ENCODE measurements around the gene OGFR. TPM values are rescaled to one million over a fixed set of nuclear protein-coding genes. Genes with fewer than 3 reads are reported as not detected.

Gene OGFR
- total RNA-seq, 1 donor from 2014 or later: 54.3 TPM

GRCh38 chr20:62792182-62792939 lies 12.3 kb upstream of the OGFR start:
- H3K36me3 Mint-ChIP-seq (ENCODE audit: low read depth): peaks cover 1% of the 10 kb centered on the region

GRCh38 chr20:62792940-62793756 lies 11.5 kb upstream of the OGFR start:
- H3K36me3 Mint-ChIP-seq (ENCODE audit: low read depth): peaks cover 8% of the 10 kb centered on the region
- H3K27ac Mint-ChIP-seq: peak overlapping the region; percentile 78
- intact Hi-C loops (cut with micrococcal nuclease): loop anchor here (5.0 kb wide), 3 partner anchors 171 to 491 kb away; partner anchors contain the start of genes ADRM1 and CABLES2
- H3K27me3 Mint-ChIP-seq (ENCODE audit: low read depth): no peaks in the 10 kb centered on the region
- no peaks in the 10 kb centered on the region for H3K9me3 Mint-ChIP-seq
- H3K4me3 Mint-ChIP-seq (ENCODE audit: low read depth): peak overlapping the region; percentile 45
- no peak for DNase-seq (ENCODE audit: low spot score)
- peaks cover 28% of the 10 kb centered on the region for H3K4me1 Mint-ChIP-seq (ENCODE audit: low read depth)

More at GRCh38 chr20:62792182-62792939, 12.3 kb upstream of the OGFR start:
- H3K4me1 Mint-ChIP-seq (ENCODE audit: low read depth): peaks cover 29% of the 10 kb centered on the region
- intact Hi-C loops (cut with micrococcal nuclease): loop anchor here (5.0 kb wide), 3 partner anchors 170 to 490 kb away; partner anchors contain the start of genes ADRM1 and CABLES2
- H3K4me3 Mint-ChIP-seq (ENCODE audit: low read depth): no peak overlapping the region
- no peaks in the 10 kb centered on the region for H3K9me3 Mint-ChIP-seq
- DNase-seq (ENCODE audit: low spot score): no peak
- no peaks in the 10 kb centered on the region for H3K27me3 Mint-ChIP-seq (ENCODE audit: low read depth)
- H3K27ac Mint-ChIP-seq: peak overlapping the region; percentile 68

GRCh38 chr20:62793757-62794006 lies 11.0 kb upstream of the OGFR start:
- peak overlapping the region; percentile 78 for H3K27ac Mint-ChIP-seq
- H3K4me3 Mint-ChIP-seq (ENCODE audit: low read depth): peak overlapping the region; percentile 45
- H3K4me1 Mint-ChIP-seq (ENCODE audit: low read depth): peaks cover 28% of the 10 kb centered on the region
- no peaks in the 10 kb centered on the region for H3K9me3 Mint-ChIP-seq
- intact Hi-C loops (cut with micrococcal nuclease): loop anchor here (1.0 to 5.0 kb wide), 6 partner anchors 11 to 491 kb away; partner anchors contain the start of genes ADRM1, CABLES2, OGFR and SLCO4A1
- peaks cover 13% of the 10 kb centered on the region for H3K36me3 Mint-ChIP-seq (ENCODE audit: low read depth)
- no peaks in the 10 kb centered on the region for H3K27me3 Mint-ChIP-seq (ENCODE audit: low read depth)
- DNase-seq (ENCODE audit: low spot score): no peak

GRCh38 chr20:62794007-62794724 lies 10.5 kb upstream of the OGFR start:
- Mint-ChIP-seq H3K27ac (peak overlapping the region; percentile 94), H3K4me3 (ENCODE audit: low read depth) (peak overlapping the region; percentile 82), H3K36me3 (ENCODE audit: low read depth) (peaks cover 18% of the 10 kb centered on the region), H3K4me1 (ENCODE audit: low read depth) (peaks cover 28% of the 10 kb centered on the region), H3K27me3 (ENCODE audit: low read depth) (no peaks in the 10 kb centered on the region), H3K9me3 (no peaks in the 10 kb centered on the region)
- intact Hi-C loops (cut with micrococcal nuclease): loop anchor here (1.0 to 5.0 kb wide), 6 partner anchors 10 to 492 kb away; partner anchors contain the start of genes ADRM1, CABLES2, OGFR and SLCO4A1
- DNase-seq (ENCODE audit: low spot score): peak; percentile 97

- Mint-ChIP-seq H3K9me3 (no peaks in the 10 kb centered on the region), H3K4me1 (ENCODE audit: low read depth) (peaks cover 28% of the 10 kb centered on the region), H3K4me3 (ENCODE audit: low read depth) (peak overlapping the region; percentile 82), H3K27me3 (ENCODE audit: low read depth) (no peaks in the 10 kb centered on the region), H3K27ac (peak overlapping the region; percentile 94), H3K36me3 (ENCODE audit: low read depth) (peaks cover 28% of the 10 kb centered on the region)
- peak; percentile 64 for DNase-seq (ENCODE audit: low spot score)
- intact Hi-C loops (cut with micrococcal nuclease): loop anchor here (2.0 to 5.0 kb wide), 3 partner anchors 18 to 152 kb away; partner anchors contain the start of genes GID8 and SLCO4A1
Observed at GRCh38 chr20:62795023-62795761, 9.4 kb upstream of the OGFR start.

- peaks cover 33% of the 10 kb centered on the region for H3K36me3 Mint-ChIP-seq (ENCODE audit: low read depth)
- H3K27ac Mint-ChIP-seq: peak overlapping the region; percentile 77
- DNase-seq (ENCODE audit: low spot score): no peak
- H3K27me3 Mint-ChIP-seq (ENCODE audit: low read depth): no peaks in the 10 kb centered on the region
- H3K9me3 Mint-ChIP-seq: no peaks in the 10 kb centered on the region
- intact Hi-C loops (cut with micrococcal nuclease): loop anchor here (5.0 kb wide), 1 partner anchor 140 kb away; the partner anchor contains the start of gene GID8
- peak overlapping the region; percentile 83 for H3K4me3 Mint-ChIP-seq (ENCODE audit: low read depth)
- peaks cover 19% of the 10 kb centered on the region for H3K4me1 Mint-ChIP-seq (ENCODE audit: low read depth)
Observed at GRCh38 chr20:62796699-62797491, 7.7 kb upstream of the OGFR start.

- Mint-ChIP-seq H3K9me3 (no peaks in the 10 kb centered on the region), H3K36me3 (ENCODE audit: low read depth) (peaks cover 33% of the 10 kb centered on the region), H3K4me3 (ENCODE audit: low read depth) (peak overlapping the region; percentile 83), H3K27me3 (ENCODE audit: low read depth) (no peaks in the 10 kb centered on the region), H3K27ac (peak overlapping the region; percentile 60), H3K4me1 (ENCODE audit: low read depth) (peaks cover 17% of the 10 kb centered on the region)
- intact Hi-C loops (cut with micrococcal nuclease): loop anchor here (5.0 kb wide), 1 partner anchor 139 kb away; the partner anchor contains the start of gene GID8
- DNase-seq (ENCODE audit: low spot score): no peak
Observed at GRCh38 chr20:62797671-62798532, 6.7 kb upstream of the OGFR start.

GRCh38 chr20:62799036-62799435 lies 5.6 kb upstream of the OGFR start:
- H3K4me3 Mint-ChIP-seq (ENCODE audit: low read depth): no peak overlapping the region
- intact Hi-C loops (cut with micrococcal nuclease): loop anchor here (5.0 kb wide), 1 partner anchor 138 kb away; the partner anchor contains the start of gene GID8
- H3K36me3 Mint-ChIP-seq (ENCODE audit: low read depth): peaks cover 33% of the 10 kb centered on the region
- H3K27ac Mint-ChIP-seq: no peak overlapping the region
- no peaks in the 10 kb centered on the region for H3K9me3 Mint-ChIP-seq
- peaks cover 15% of the 10 kb centered on the region for H3K4me1 Mint-ChIP-seq (ENCODE audit: low read depth)
- H3K27me3 Mint-ChIP-seq (ENCODE audit: low read depth): no peaks in the 10 kb centered on the region
- no peak for DNase-seq (ENCODE audit: low spot score)

GRCh38 chr20:62799459-62799858 lies 5.2 kb upstream of the OGFR start:
- no peaks in the 10 kb centered on the region for H3K9me3 Mint-ChIP-seq
- intact Hi-C loops (cut with micrococcal nuclease): loop anchor here (5.0 kb wide), 1 partner anchor 138 kb away; the partner anchor contains the start of gene GID8

GRCh38 chr20:62799873-62800272 lies 4.8 kb upstream of the OGFR start:
- Mint-ChIP-seq H3K36me3 (ENCODE audit: low read depth) (peaks cover 33% of the 10 kb centered on the region), H3K27ac (no peak overlapping the region), H3K4me1 (ENCODE audit: low read depth) (peaks cover 16% of the 10 kb centered on the region), H3K27me3 (ENCODE audit: low read depth) (no peaks in the 10 kb centered on the region), H3K4me3 (ENCODE audit: low read depth) (no peak overlapping the region), H3K9me3 (no peaks in the 10 kb centered on the region)
- intact Hi-C loops (cut with micrococcal nuclease): loop anchor here (5.0 kb wide), 1 partner anchor 137 kb away; the partner anchor contains the start of gene GID8
- DNase-seq (ENCODE audit: low spot score): no peak

More at GRCh38 chr20:62799459-62799858, 5.2 kb upstream of the OGFR start:
- no peak for DNase-seq (ENCODE audit: low spot score)
- H3K4me1 Mint-ChIP-seq (ENCODE audit: low read depth): peaks cover 18% of the 10 kb centered on the region
- H3K4me3 Mint-ChIP-seq (ENCODE audit: low read depth): no peak overlapping the region
- peaks cover 33% of the 10 kb centered on the region for H3K36me3 Mint-ChIP-seq (ENCODE audit: low read depth)
- no peaks in the 10 kb centered on the region for H3K27me3 Mint-ChIP-seq (ENCODE audit: low read depth)
- no peak overlapping the region for H3K27ac Mint-ChIP-seq
